Neural progenitor cell (in vitro differentiated cells): ENCODE measurements around the gene FGD2. TPM values are rescaled to one million over a fixed set of nuclear protein-coding genes. Genes with fewer than 3 reads are reported as not detected.

ENCODE experiments used
- DNase-seq: peaks from one replicate; pipeline ENCODE4 v3.0.0-alpha.2; 2016; ENCODE audit warnings: low spot score
- H2AFZ ChIP-seq: fragments of 200-600 bp; sonication (generic); replicated peaks from 2 replicates; pipeline ENCODE4 v1.6.1; 2016; ENCODE audit warnings: antibody characterized with exemption
- H3F3A ChIP-seq: fragments of 200-600 bp; sonication (generic); 2 replicates; pipeline ENCODE4 v1.6.1; 2016; ENCODE audit warnings: antibody characterized with exemption, low read depth
- H3K27ac ChIP-seq: fragments of 200-600 bp; sonication (generic); 2 replicates; pipeline ENCODE4 v1.5.1; 2016; ENCODE audit warnings: mild to moderate bottlenecking
- H3K27me3 ChIP-seq: fragments of 200-600 bp; sonication (generic); 2 replicates; pipeline ENCODE4 v1.6.1; 2016; ENCODE audit warnings: mild to moderate bottlenecking, moderate library complexity
- H3K36me3 ChIP-seq: fragments of 200-600 bp; sonication (generic); 2 replicates; pipeline ENCODE4 v1.5.1; 2016
- H3K4me1 ChIP-seq: fragments of 200-600 bp; sonication (generic); 2 replicates; pipeline ENCODE4 v1.6.1; 2016; ENCODE audit warnings: mixed run types
- H3K4me2 ChIP-seq: fragments of 200-600 bp; sonication (generic); 2 replicates; pipeline ENCODE4 v1.6.1; 2016
- H3K4me3 ChIP-seq: fragments of 200-600 bp; sonication (generic); 2 replicates; pipeline ENCODE4 v1.5.1; 2016
- H3K79me2 ChIP-seq: fragments of 200-600 bp; sonication (generic); 2 replicates; pipeline ENCODE4 v1.6.1; 2016; ENCODE audit warnings: low read depth
- H3K9ac ChIP-seq: fragments of 200-600 bp; sonication (generic); 2 replicates; pipeline ENCODE4 v1.6.1; 2016
- H3K9me3 ChIP-seq: fragments of 200-600 bp; sonication (generic); 2 replicates; pipeline ENCODE4 v1.5.1; 2016; ENCODE audit warnings: low read depth
- H4K20me1 ChIP-seq: fragments of 200-600 bp; sonication (generic); 2 replicates; pipeline ENCODE4 v1.6.1; 2016; ENCODE audit warnings: low read depth
- H3K27ac Mint-ChIP-seq: 3 replicates; pipeline ENCODE4 v1.8.0; 2021; ENCODE audit warnings: mixed read lengths
- H3K27me3 Mint-ChIP-seq: 2 replicates; pipeline ENCODE4 v1.8.0; 2022; ENCODE audit warnings: low read depth, mild to moderate bottlenecking, inconsistent platforms, moderate library complexity, mixed read lengths; ENCODE audit not compliant: insufficient read depth
- H3K36me3 Mint-ChIP-seq: 3 replicates; pipeline ENCODE4 v1.8.0; 2021; ENCODE audit warnings: mixed read lengths
- H3K4me1 Mint-ChIP-seq: 3 replicates; pipeline ENCODE4 v1.8.0; 2021; ENCODE audit warnings: mixed read lengths
- H3K4me3 Mint-ChIP-seq: 3 replicates; pipeline ENCODE4 v1.8.0; 2021; ENCODE audit warnings: mild to moderate bottlenecking, moderate library complexity, mixed read lengths
- H3K9me3 Mint-ChIP-seq: 3 replicates; pipeline ENCODE4 v1.8.0; 2020; ENCODE audit warnings: mixed read lengths
- EZH2 ChIP-seq: fragments of 200-600 bp; sonication (generic); IDR thresholded peaks from 2 replicates; pipeline ENCODE4 v1.6.1; 2017; ENCODE audit warnings: antibody characterized with exemption, mild to moderate bottlenecking, moderate library complexity
- EZH2phosphoT487 ChIP-seq: fragments of 200-600 bp; sonication (generic); IDR thresholded peaks from 2 replicates; pipeline ENCODE4 v1.6.1; 2017; ENCODE audit warnings: antibody characterized with exemption
- total RNA-seq: library from RNA; depleted of rRNA; stranded (reverse); fragments of >200 nt; gene quantifications from 2 replicates; pipeline ENCODE4 v1.2.3, GENCODE V29; 2015; ENCODE audit warnings: low replicate concordance
- TF ChIP-seq, protein P1 (sequence below): fragments of 200-600 bp; sonication (generic); IDR thresholded peaks from 2 replicates; pipeline ENCODE4 v1.5.1; 2017; ENCODE audit warnings: antibody characterized with exemption, mild to moderate bottlenecking

FGD2 gene
- total RNA-seq, 1 donor from 2014 or later, result 0.06 TPM

DNA sequence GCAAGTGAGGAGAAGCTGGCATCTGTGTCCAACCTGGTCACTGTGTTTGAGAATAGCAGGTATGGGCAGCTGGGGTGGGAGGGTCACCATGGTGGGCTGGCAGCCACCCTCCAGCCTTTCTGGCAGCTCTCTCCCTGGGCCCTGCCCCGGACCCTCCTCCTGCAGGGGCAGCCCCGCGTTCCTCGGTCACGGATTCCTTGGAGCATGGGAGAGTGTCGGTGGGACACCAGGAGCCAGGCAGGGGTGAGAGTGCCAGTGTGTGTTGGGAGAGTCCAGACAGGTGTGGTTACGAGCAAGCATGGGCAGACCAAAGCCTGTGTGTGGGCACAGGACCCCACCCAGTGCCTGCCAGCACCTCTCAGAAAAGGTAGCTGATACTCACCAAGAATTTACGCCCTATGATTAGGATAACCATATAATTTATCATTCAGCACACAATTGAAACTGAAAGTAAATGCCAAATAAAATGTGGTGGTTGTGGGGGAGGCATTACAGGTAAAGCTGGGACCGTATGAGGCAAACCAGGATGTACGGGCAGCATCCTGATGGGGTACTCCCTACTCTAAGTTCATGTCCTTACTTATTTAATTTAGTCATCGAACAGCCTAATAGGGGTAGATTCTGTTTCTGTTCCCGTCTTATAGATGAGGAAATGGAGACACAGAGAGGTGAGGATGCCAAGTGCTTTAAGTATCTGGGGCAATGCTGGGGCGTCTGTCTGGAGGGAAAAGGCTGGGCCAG lies 542 bp downstream of the FGD2 start:
- no peaks in the 10 kb centered on the region for H3K79me2 ChIP-seq
- Mint-ChIP-seq H3K4me3 (no peak overlapping the region), H3K4me1 (peaks cover 3% of the 10 kb centered on the region), H3K36me3 (no peaks in the 10 kb centered on the region), H3K27me3 (peaks cover 5% of the 10 kb centered on the region), H3K27ac (no peak overlapping the region), H3K9me3 (no peaks in the 10 kb centered on the region)
- TF ChIP-seq EZH2 (no peak), EZH2phosphoT487 (no peak)
- TF ChIP-seq, protein P1, sequence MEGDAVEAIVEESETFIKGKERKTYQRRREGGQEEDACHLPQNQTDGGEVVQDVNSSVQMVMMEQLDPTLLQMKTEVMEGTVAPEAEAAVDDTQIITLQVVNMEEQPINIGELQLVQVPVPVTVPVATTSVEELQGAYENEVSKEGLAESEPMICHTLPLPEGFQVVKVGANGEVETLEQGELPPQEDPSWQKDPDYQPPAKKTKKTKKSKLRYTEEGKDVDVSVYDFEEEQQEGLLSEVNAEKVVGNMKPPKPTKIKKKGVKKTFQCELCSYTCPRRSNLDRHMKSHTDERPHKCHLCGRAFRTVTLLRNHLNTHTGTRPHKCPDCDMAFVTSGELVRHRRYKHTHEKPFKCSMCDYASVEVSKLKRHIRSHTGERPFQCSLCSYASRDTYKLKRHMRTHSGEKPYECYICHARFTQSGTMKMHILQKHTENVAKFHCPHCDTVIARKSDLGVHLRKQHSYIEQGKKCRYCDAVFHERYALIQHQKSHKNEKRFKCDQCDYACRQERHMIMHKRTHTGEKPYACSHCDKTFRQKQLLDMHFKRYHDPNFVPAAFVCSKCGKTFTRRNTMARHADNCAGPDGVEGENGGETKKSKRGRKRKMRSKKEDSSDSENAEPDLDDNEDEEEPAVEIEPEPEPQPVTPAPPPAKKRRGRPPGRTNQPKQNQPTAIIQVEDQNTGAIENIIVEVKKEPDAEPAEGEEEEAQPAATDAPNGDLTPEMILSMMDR, result no peak
- DNase-seq, result no peak
- no peaks in the 10 kb centered on the region for H3K4me1 ChIP-seq
- no peaks in the 10 kb centered on the region for H3F3A ChIP-seq
- H3K36me3 ChIP-seq, result no peaks in the 10 kb centered on the region
- no peaks in the 10 kb centered on the region for H3K27me3 ChIP-seq
- H3K9me3 ChIP-seq, result no peaks in the 10 kb centered on the region
- H3K9ac ChIP-seq, result no peak overlapping the region
- H4K20me1 ChIP-seq, result no peaks in the 10 kb centered on the region
- no peak overlapping the region for H3K4me3 ChIP-seq
- H3K4me2 ChIP-seq, result no peak overlapping the region
- H3K27ac ChIP-seq, result no peak overlapping the region
- no peak overlapping the region for H2AFZ ChIP-seq

DNA sequence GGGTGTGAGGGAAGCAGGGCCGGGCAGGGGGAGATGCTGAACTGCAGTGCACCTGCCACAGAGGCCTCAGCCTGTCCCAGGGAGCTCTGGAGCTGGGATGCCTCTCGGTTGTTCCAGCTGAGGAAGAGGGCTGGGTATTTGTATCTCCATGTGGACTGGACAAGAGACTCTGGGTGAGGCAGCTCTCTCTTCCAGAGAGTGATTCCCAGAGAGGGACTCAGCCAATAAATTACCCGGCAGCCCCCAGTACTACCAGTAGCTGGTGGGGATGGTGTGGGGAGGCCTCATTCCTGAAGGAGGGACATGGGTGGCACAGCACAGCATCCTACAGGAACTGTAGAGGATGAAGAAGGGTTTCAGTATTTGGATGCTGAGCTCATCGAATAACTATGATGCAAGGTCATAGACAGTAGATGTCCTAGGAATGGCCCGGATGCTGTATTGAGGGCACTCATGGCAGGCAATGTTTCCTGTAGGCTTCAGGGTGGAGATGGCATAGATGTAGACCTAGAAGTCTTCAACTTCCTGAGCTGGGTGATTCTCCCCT lies 1.4 kb downstream of the FGD2 start:
- Mint-ChIP-seq H3K4me1 (peaks cover 3% of the 10 kb centered on the region), H3K27ac (no peak overlapping the region), H3K27me3 (peaks cover 5% of the 10 kb centered on the region), H3K9me3 (no peaks in the 10 kb centered on the region), H3K36me3 (no peaks in the 10 kb centered on the region), H3K4me3 (no peak overlapping the region)
- Histone ChIP-seq H3K4me1 (no peaks in the 10 kb centered on the region), H3K27ac (no peak overlapping the region), H3K9ac (no peak overlapping the region), H3K36me3 (no peaks in the 10 kb centered on the region), H4K20me1 (no peaks in the 10 kb centered on the region), H3K4me2 (no peak overlapping the region), H3K4me3 (no peak overlapping the region), H3K27me3 (no peaks in the 10 kb centered on the region), H3K9me3 (no peaks in the 10 kb centered on the region), H3K79me2 (no peaks in the 10 kb centered on the region), H2AFZ (no peak overlapping the region), H3F3A (no peaks in the 10 kb centered on the region)
- no peak for DNase-seq
- TF ChIP-seq EZH2 (no peak), EZH2phosphoT487 (no peak)
- TF ChIP-seq, protein P1, result no peak

DNA sequence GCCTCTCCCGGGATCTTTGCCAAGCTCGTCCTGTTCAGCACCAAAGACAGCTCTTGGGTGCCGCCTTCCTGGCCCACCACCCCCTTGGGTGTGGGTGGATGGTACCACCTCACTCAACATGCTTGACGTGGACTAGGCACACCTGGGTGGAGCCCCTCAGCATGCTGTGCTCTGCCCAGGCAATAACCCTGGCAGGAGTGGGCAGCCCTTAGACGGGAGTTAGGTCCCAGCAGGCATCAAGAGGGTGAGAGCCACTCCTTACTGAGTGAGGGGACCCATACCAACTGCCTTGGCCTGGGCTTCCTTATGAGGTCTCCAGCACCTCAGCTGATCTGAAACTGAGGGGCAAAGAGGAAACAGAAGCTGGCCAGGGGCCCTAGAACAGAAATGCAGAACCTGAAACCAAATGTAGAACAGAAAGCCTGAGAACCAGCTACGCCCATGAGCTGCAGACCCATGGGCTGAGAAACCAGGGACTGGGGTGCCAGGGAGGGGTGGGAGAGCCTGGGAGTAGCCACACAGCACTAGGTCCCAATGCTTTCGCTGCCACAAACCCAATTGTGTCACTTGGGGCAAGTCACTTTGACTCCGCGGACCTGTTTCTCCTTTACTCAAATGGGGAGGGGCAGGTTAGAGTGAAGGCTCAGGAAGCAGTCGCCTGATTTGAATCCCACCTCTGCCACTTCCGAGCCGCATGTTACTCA lies 2.0 kb downstream of the FGD2 start:
- Mint-ChIP-seq H3K36me3 (no peaks in the 10 kb centered on the region), H3K27ac (no peak overlapping the region), H3K4me3 (no peak overlapping the region), H3K9me3 (no peaks in the 10 kb centered on the region), H3K4me1 (peaks cover 3% of the 10 kb centered on the region), H3K27me3 (peaks cover 2% of the 10 kb centered on the region)
- H4K20me1 ChIP-seq, result no peaks in the 10 kb centered on the region
- no peak overlapping the region for H2AFZ ChIP-seq
- no peaks in the 10 kb centered on the region for H3K27me3 ChIP-seq
- TF ChIP-seq EZH2phosphoT487 (no peak), EZH2 (no peak)
- TF ChIP-seq, protein P1, result no peak
- DNase-seq, result no peak
- H3K4me3 ChIP-seq, result no peak overlapping the region
- no peak overlapping the region for H3K27ac ChIP-seq
- H3K79me2 ChIP-seq, result no peaks in the 10 kb centered on the region
- no peak overlapping the region for H3K4me2 ChIP-seq
- no peaks in the 10 kb centered on the region for H3K36me3 ChIP-seq
- H3K9ac ChIP-seq, result no peak overlapping the region
- H3K4me1 ChIP-seq, result no peaks in the 10 kb centered on the region
- H3F3A ChIP-seq, result no peaks in the 10 kb centered on the region
- H3K9me3 ChIP-seq, result no peaks in the 10 kb centered on the region
